ENCODE data around the gene LIPG. TPM values are rescaled to one million over a fixed set of nuclear protein-coding genes. Genes with fewer than 3 reads are reported as not detected.
"Not testable (repeated sequence)": the region's sequence is repeated elsewhere in the genome, so short reads cannot be mapped to it uniquely, and the experiment has no call there.

The LIPG gene
- 10 to 100 TPM in 1 of 2 donors, under 1 TPM in 1; 0.36 to 28.5 TPM for total RNA-seq

DNA sequence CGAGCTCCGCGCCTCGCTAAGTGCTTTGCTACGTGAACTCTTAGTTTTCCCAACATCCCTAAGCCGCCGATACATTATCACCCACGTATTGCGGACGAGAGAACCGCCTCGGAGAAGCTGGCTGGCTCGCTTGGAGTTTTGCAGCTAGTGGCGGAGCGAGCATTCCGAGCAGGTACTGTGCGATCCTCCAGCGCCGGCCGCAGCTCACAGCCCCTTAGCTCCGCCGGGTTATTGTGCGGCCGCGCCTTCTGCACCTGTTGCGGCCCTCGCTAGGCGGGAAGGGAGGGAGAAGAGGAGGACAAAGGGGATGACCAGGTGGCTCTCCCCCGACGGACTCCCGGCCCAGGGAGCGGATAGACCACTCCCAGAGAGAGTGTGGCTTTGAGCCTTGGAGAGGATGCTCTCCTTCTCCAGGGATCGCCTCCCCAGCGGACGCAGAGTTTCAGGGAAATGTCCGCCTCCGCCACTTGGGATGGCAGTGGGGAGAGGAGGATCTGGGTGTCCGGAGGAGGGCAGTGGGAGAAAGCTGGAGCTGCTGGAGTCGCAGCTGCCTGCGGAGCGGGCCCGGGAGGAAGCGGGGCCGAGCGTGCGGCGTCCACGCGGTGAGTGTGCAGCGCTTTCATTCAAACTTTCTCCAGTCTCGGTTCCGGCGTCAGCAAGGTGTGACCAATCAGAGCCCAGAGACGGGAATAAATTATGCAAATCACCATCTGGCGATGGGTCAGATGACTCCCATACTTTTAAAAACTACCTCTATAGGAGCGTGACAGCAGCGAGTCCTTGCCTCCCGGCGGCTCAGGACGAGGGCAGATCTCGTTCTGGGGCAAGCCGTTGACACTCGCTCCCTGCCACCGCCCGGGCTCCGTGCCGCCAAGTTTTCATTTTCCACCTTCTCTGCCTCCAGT, at the start of gene LIPG:
Gene LIPG, plus strand, starts transcription at position 769 of the 905 bp plus-strand sequence. CDS start 252 bp downstream, outside the sequence.
- H3K36me3 ChIP-seq: no peaks in the 10 kb centered on the region
- H3K27me3 ChIP-seq (replicated peaks; ENCODE audit: insufficient read depth): no peaks in the 10 kb centered on the region
- H3K27ac ChIP-seq: peak within 1 kb of the TSS in 1 of 2 donors; percentile 14
- TF ChIP-seq, protein P1, sequence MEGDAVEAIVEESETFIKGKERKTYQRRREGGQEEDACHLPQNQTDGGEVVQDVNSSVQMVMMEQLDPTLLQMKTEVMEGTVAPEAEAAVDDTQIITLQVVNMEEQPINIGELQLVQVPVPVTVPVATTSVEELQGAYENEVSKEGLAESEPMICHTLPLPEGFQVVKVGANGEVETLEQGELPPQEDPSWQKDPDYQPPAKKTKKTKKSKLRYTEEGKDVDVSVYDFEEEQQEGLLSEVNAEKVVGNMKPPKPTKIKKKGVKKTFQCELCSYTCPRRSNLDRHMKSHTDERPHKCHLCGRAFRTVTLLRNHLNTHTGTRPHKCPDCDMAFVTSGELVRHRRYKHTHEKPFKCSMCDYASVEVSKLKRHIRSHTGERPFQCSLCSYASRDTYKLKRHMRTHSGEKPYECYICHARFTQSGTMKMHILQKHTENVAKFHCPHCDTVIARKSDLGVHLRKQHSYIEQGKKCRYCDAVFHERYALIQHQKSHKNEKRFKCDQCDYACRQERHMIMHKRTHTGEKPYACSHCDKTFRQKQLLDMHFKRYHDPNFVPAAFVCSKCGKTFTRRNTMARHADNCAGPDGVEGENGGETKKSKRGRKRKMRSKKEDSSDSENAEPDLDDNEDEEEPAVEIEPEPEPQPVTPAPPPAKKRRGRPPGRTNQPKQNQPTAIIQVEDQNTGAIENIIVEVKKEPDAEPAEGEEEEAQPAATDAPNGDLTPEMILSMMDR (IDR thresholded peaks at IDR 0.05): no peak
- TF ChIP-seq POLR2A (IDR thresholded peaks at IDR 0.05) (peak; percentile 42), POLR2AphosphoS5 (IDR thresholded peaks at IDR 0.05) (peak; percentile 78)
- 1% methylated on average over 66 of the region's 67 CpGs for WGBS
- peak; percentile 75 for DNase-seq (ENCODE audit: low spot score)
- peak within 1 kb of the TSS; percentile 16 to 21 for H3K4me3 ChIP-seq
- peaks cover 15% of the 10 kb centered on the region for H3K4me1 ChIP-seq (replicated peaks)
- intact Hi-C loops (cut with DNase I): loop anchor here (5.0 kb wide), 1 partner anchor 61 kb away; no protein-coding TSS in a partner anchor
- no peaks in the 10 kb centered on the region for H3K9me3 ChIP-seq

DNA sequence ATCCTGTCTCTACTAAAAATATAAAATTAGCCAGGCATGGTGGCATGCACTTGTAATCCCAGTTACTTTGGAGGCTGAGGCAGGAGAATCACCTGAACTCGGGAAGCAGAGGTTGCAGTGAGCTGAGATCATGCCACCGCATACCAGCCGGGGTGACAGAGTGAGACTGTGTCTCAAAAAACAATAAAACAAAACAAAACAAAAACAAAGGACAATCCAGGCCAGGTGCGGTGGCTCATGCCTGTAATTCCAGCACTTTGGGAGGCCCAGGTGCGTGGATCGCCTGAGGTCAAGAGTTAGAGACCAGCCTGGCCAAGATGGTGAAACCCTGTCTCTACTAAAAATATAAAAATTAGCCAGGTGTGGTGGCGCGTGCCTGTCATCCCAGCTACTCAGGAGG, 49.0 kb upstream of the LIPG start:
- not testable (repeated sequence) for H3K9me3 ChIP-seq; H3K4me1 ChIP-seq (replicated peaks); H3K36me3 ChIP-seq; DNase-seq (ENCODE audit: low spot score); H3K27me3 ChIP-seq (replicated peaks; ENCODE audit: insufficient read depth); H3K27ac ChIP-seq; H3K4me3 ChIP-seq
- intact Hi-C loops (cut with DNase I): loop anchor here (5.0 to 10.0 kb wide), 3 partner anchors 122 to 349 kb away; no protein-coding TSS in a partner anchor
- WGBS: 90% methylated on average over 8 of the region's 8 CpGs

DNA sequence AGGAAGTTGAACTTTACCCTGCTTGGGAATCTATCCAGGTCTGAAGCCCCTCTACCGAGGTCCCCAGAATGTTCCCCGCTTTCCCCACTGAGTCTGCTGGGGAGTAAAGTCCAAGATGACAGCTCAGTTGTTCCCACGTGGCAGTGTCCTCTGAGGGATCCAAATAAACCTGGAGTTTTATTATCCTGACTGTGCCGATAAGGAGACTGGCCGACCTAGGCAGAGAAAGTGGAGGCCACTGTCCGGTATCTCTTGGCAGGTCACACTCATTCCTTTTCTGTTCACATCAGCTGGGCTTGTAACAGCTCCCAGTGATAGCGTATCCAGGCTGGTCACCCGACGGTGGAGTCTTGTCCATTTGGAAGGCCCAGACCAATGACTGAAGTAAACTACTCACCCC, 47.3 kb upstream of the LIPG start:
- Histone ChIP-seq H3K9me3 (no peaks in the 10 kb centered on the region), H3K4me3 (no peak overlapping the region), H3K27ac (no peak overlapping the region), H3K36me3 (no peaks in the 10 kb centered on the region), H3K4me1 (replicated peaks) (no peaks in the 10 kb centered on the region), H3K27me3 (replicated peaks; ENCODE audit: insufficient read depth) (no peaks in the 10 kb centered on the region)
- TF ChIP-seq POLR2A (IDR thresholded peaks at IDR 0.05) (no peak), POLR2AphosphoS5 (IDR thresholded peaks at IDR 0.05) (no peak)
- TF ChIP-seq, protein P1 (IDR thresholded peaks at IDR 0.05): no peak
- intact Hi-C loops (cut with DNase I): loop anchor here (5.0 to 10.0 kb wide), 3 partner anchors 120 to 348 kb away; no protein-coding TSS in a partner anchor
- 63% methylated on average over 9 of the region's 9 CpGs for WGBS
- DNase-seq (ENCODE audit: low spot score): no peak

DNA sequence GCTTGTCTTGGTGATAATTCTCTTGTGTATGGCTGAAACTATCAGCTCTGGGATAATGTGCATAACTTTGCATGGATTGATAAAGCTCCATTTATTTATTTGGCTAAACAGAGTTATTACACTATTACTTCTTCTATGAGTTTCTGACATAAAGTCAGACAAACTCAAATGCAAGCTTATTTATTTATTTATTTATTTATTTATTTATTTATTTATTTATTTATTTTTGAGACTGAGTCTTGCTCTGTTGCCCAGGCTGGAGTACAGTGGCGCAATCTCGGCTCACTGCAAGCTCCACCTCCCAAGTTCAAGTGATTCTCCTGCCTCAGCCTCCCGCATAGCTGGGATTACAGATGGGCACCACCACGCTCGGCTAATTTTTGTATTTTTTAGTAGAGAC, 46.9 kb upstream of the LIPG start:
- H3K9me3 ChIP-seq; DNase-seq (ENCODE audit: low spot score); H3K27ac ChIP-seq; H3K36me3 ChIP-seq; H3K4me1 ChIP-seq (replicated peaks); H3K27me3 ChIP-seq (replicated peaks; ENCODE audit: insufficient read depth); H3K4me3 ChIP-seq: not testable (repeated sequence)
- intact Hi-C loops (cut with DNase I): loop anchor here (10.0 kb wide), 1 partner anchor 120 kb away; no protein-coding TSS in a partner anchor
- 79% methylated on average over 5 of the region's 5 CpGs for WGBS

DNA sequence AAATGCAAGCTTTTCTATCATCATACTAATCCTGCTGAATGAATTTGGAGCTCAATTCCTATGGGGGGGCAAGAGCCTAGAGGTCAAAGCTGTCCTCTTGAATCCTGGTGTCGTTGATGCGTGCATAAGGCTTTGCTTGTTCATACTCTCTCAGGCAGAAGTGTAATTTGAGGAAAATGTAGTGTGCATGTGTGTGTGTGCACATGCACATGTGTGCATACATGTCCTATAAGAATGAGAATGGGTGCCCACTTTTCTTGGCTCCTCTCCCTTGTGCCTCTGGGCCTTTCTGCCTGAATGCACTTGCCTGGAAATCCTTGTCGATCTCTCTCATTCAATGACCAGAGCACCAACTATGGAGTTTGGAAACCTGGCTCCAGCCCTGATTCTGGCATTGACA, 46.3 kb upstream of the LIPG start:
- H3K4me1 ChIP-seq (replicated peaks): no peaks in the 10 kb centered on the region
- no peak overlapping the region for H3K4me3 ChIP-seq
- no peaks in the 10 kb centered on the region for H3K27me3 ChIP-seq (replicated peaks; ENCODE audit: insufficient read depth)
- no peak for DNase-seq (ENCODE audit: low spot score)
- intact Hi-C loops (cut with DNase I): loop anchor here (10.0 kb wide), 1 partner anchor 119 kb away; no protein-coding TSS in a partner anchor
- WGBS: 86% methylated on average over 3 of the region's 3 CpGs
- no peak overlapping the region for H3K27ac ChIP-seq
- H3K9me3 ChIP-seq: no peaks in the 10 kb centered on the region
- TF ChIP-seq, protein P1 (IDR thresholded peaks at IDR 0.05): no peak
- TF ChIP-seq POLR2A (IDR thresholded peaks at IDR 0.05) (no peak), POLR2AphosphoS5 (IDR thresholded peaks at IDR 0.05) (no peak)
- H3K36me3 ChIP-seq: no peaks in the 10 kb centered on the region

All from prostate gland (tissue), 2 donors.